ENCODE results near the gene CHRNA5. TPM values are rescaled to one million over a fixed set of nuclear protein-coding genes. Genes with fewer than 3 reads are reported as not detected.

Gene CHRNA5
- total RNA-seq, 1 donor: 1.6 TPM

- H3K4me3 ChIP-seq (ENCODE audit: low read depth, low read length): no peak overlapping the region
- TF ChIP-seq CTCF (IDR thresholded peaks at IDR 0.05; ENCODE audit: insufficient read depth, low read length): no peak
- DNase-seq (ENCODE audit: low read depth): no peak
These were observed 64.4 kb downstream of the CHRNA5 start for GRCh38 chr15:78629716-78630065.

- no peak overlapping the region for H3K4me3 ChIP-seq (ENCODE audit: low read depth, low read length)
- DNase-seq (ENCODE audit: low read depth): no peak
- TF ChIP-seq CTCF (IDR thresholded peaks at IDR 0.05; ENCODE audit: insufficient read depth, low read length): no peak
These were observed 65.7 kb downstream of the CHRNA5 start for GRCh38 chr15:78630886-78631633.

- no peak for TF ChIP-seq CTCF (IDR thresholded peaks at IDR 0.05; ENCODE audit: insufficient read depth, low read length)
- no peak overlapping the region for H3K4me3 ChIP-seq (ENCODE audit: low read depth, low read length)
- DNase-seq (ENCODE audit: low read depth): no peak
These were observed 68.0 kb downstream of the CHRNA5 start for GRCh38 chr15:78633348-78633747.

- no peak overlapping the region for H3K4me3 ChIP-seq (ENCODE audit: low read depth, low read length)
- DNase-seq (ENCODE audit: low read depth): no peak
- no peak for TF ChIP-seq CTCF (IDR thresholded peaks at IDR 0.05; ENCODE audit: insufficient read depth, low read length)
These were observed 69.2 kb downstream of the CHRNA5 start for GRCh38 chr15:78634210-78635145.

- no peak for TF ChIP-seq CTCF (IDR thresholded peaks at IDR 0.05; ENCODE audit: insufficient read depth, low read length)
- DNase-seq (ENCODE audit: low read depth): no peak
- no peak overlapping the region for H3K4me3 ChIP-seq (ENCODE audit: low read depth, low read length)
These were observed 70.0 kb downstream of the CHRNA5 start for GRCh38 chr15:78635346-78635745.

GRCh38 chr15:78636378-78636859 is 71.1 kb downstream of the CHRNA5 start:
- H3K4me3 ChIP-seq (ENCODE audit: low read depth, low read length): no peak overlapping the region
- no peak for TF ChIP-seq CTCF (IDR thresholded peaks at IDR 0.05; ENCODE audit: insufficient read depth, low read length)
- DNase-seq (ENCODE audit: low read depth): no peak

All from fibroblast of the aortic adventitia (primary cell).